ENCODE measurements around the gene CYP27C1. TPM values are rescaled to one million over a fixed set of nuclear protein-coding genes. Genes with fewer than 3 reads are reported as not detected.
A peak's percentile ranks its signal among the peaks of the same experiment; 100 is the strongest.

CYP27C1 gene
- total RNA-seq, 1 donor from 2014 or later = 5.7 TPM

DNA sequence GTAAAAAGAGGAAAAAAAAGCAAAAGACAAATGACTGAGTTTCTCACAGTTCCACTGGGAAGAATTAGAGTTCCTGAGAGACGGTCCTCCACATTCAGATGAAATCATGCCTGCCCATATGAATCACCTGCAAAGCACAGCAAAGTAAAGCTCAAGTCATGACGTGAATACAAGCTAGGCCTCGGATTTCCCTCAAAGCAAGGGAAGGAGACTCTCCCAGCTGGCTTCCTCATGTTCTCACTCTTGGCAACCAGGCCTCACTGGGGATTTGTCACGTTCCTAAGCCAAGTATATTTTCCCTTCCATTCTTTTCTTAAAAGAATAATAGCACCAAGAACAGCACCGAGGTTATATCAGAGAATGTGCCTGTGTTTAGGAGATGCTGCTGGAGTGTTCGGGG lies 47.0 kb downstream of the CYP27C1 start:
- peaks cover 4% of the 10 kb centered on the region for H3K27me3 Mint-ChIP-seq (ENCODE audit: low read depth, unreplicated experiment)
- FAIRE-seq = peak; percentile 37
- H3K4me3 ChIP-seq (ENCODE audit: insufficient read depth, low read depth, low read length) = no peak overlapping the region

DNA sequence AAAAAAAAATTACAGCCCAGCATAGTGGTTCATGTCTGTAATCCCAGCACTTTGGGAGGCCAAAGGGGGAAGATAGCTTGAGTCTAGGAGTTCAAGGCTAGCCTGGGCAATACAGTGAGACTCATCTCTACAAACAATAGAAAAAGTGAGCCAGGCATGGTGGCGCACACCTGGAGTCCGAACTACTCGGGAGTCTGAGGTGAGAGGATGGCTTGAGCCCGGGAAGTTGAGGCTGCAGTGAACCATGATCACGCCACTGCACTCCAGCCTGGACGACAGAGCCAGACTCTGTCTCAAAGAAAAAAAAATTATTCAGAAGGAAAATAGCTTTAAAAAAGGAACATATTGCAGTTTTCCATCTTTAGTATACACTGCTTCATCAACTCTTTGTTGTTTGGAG lies 47.8 kb downstream of the CYP27C1 start:
- DNase-seq (ENCODE audit: low read depth) (no peak), FAIRE-seq (no peak)
- Histone ChIP-seq H3K36me3 (ENCODE audit: insufficient read depth, low read length) (no peaks in the 10 kb centered on the region), H3K9ac (ENCODE audit: low read length) (no peak overlapping the region), H4K20me1 (ENCODE audit: insufficient read depth, low read length) (no peaks in the 10 kb centered on the region), H3K4me3 (ENCODE audit: insufficient read depth, low read depth, low read length) (no peak overlapping the region), H3K27me3 (ENCODE audit: insufficient read depth, low read length) (no peaks in the 10 kb centered on the region), H3K79me2 (ENCODE audit: insufficient read depth, low read length) (no peaks in the 10 kb centered on the region), H2AFZ (ENCODE audit: low read depth, low read length) (no peak overlapping the region), H3K4me2 (ENCODE audit: low read length) (no peak overlapping the region), H3K9me3 (ENCODE audit: insufficient read depth, low read depth, low read length) (no peaks in the 10 kb centered on the region), H3K27ac (ENCODE audit: low read depth, low read length) (no peak overlapping the region), H3K4me1 (ENCODE audit: insufficient read depth, low read length) (peaks cover 13% of the 10 kb centered on the region)
- TF ChIP-seq, protein P1, sequence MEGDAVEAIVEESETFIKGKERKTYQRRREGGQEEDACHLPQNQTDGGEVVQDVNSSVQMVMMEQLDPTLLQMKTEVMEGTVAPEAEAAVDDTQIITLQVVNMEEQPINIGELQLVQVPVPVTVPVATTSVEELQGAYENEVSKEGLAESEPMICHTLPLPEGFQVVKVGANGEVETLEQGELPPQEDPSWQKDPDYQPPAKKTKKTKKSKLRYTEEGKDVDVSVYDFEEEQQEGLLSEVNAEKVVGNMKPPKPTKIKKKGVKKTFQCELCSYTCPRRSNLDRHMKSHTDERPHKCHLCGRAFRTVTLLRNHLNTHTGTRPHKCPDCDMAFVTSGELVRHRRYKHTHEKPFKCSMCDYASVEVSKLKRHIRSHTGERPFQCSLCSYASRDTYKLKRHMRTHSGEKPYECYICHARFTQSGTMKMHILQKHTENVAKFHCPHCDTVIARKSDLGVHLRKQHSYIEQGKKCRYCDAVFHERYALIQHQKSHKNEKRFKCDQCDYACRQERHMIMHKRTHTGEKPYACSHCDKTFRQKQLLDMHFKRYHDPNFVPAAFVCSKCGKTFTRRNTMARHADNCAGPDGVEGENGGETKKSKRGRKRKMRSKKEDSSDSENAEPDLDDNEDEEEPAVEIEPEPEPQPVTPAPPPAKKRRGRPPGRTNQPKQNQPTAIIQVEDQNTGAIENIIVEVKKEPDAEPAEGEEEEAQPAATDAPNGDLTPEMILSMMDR (IDR thresholded peaks at IDR 0.05; ENCODE audit: insufficient read depth, low read depth, low read length) = no peak
- TF ChIP-seq EZH2 (IDR thresholded peaks at IDR 0.05; ENCODE audit: insufficient read depth, low read length) = no peak
- no peak overlapping the region for H3K27ac Mint-ChIP-seq (ENCODE audit: unreplicated experiment)
- no peak overlapping the region for H3K4me3 Mint-ChIP-seq (ENCODE audit: unreplicated experiment)
- peaks cover 22% of the 10 kb centered on the region for H3K4me1 Mint-ChIP-seq (ENCODE audit: low read depth, unreplicated experiment)
- peaks cover 4% of the 10 kb centered on the region for H3K27me3 Mint-ChIP-seq (ENCODE audit: low read depth, unreplicated experiment)
- no peaks in the 10 kb centered on the region for H3K36me3 Mint-ChIP-seq (ENCODE audit: low read depth, unreplicated experiment)
- peaks cover 6% of the 10 kb centered on the region for H3K9me3 Mint-ChIP-seq (ENCODE audit: unreplicated experiment)

More for the DNA sequence above, 47.0 kb downstream of the CYP27C1 start:
- no peak for TF ChIP-seq EZH2 (IDR thresholded peaks at IDR 0.05; ENCODE audit: insufficient read depth, low read length)
- TF ChIP-seq, protein P1 (IDR thresholded peaks at IDR 0.05; ENCODE audit: insufficient read depth, low read depth, low read length) = no peak
- H3K4me3 Mint-ChIP-seq (ENCODE audit: unreplicated experiment) = no peak overlapping the region
- no peaks in the 10 kb centered on the region for H3K27me3 ChIP-seq (ENCODE audit: insufficient read depth, low read length)
- no peaks in the 10 kb centered on the region for H3K79me2 ChIP-seq (ENCODE audit: insufficient read depth, low read length)
- peaks cover 22% of the 10 kb centered on the region for H3K4me1 Mint-ChIP-seq (ENCODE audit: low read depth, unreplicated experiment)
- H3K36me3 ChIP-seq (ENCODE audit: insufficient read depth, low read length) = no peaks in the 10 kb centered on the region
- H3K9me3 ChIP-seq (ENCODE audit: insufficient read depth, low read depth, low read length) = no peaks in the 10 kb centered on the region
- H3K27ac Mint-ChIP-seq (ENCODE audit: unreplicated experiment) = peak overlapping the region; percentile 73
- peak overlapping the region; percentile 46 for H2AFZ ChIP-seq (ENCODE audit: low read depth, low read length)
- DNase-seq (ENCODE audit: low read depth) = peak; percentile 94
- peak overlapping the region; percentile 53 for H3K27ac ChIP-seq (ENCODE audit: low read depth, low read length)
- peak overlapping the region; percentile 36 for H3K9ac ChIP-seq (ENCODE audit: low read length)
- no peaks in the 10 kb centered on the region for H4K20me1 ChIP-seq (ENCODE audit: insufficient read depth, low read length)
- peak overlapping the region; percentile 3 for H3K4me2 ChIP-seq (ENCODE audit: low read length)
- H3K9me3 Mint-ChIP-seq (ENCODE audit: unreplicated experiment) = peaks cover 6% of the 10 kb centered on the region
- no peaks in the 10 kb centered on the region for H3K36me3 Mint-ChIP-seq (ENCODE audit: low read depth, unreplicated experiment)
- peaks cover 13% of the 10 kb centered on the region for H3K4me1 ChIP-seq (ENCODE audit: insufficient read depth, low read length)

DNA sequence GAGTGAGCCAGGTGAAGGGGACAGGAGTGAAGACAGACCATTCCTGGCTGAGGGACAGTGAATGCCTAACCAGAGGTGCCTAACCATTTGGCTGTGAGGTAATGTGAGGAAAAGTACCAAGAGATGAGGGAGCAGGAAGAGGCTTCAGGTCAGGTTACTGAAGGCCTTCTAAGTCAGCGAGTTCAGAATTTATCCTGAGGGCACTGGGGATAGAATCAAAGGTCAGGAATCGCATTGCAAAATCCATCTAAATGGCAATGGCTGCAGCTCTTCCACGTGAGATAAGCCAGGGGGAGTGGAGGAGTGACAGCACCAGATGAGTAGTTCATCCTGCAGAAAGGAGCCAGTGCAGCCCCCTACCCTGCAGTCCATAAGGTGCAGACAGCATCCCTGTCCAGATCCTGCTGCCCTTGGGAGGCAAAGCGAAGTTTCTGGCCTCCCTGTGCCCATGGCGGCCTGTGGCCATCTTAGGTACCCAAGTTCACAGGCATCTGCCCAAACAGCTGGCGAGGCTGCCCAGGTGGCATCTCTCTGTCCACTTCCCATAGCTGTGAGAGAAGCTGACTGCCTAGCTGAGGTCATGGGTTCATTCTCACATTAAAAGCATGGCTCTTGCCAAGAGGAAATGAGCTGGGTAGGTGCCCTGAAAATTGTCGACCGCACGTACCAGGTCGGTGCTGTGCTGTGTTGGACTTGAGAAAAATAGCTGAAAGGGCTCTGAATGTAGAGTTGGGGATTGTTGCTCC lies 49.5 kb downstream of the CYP27C1 start:
- Histone ChIP-seq H3K9ac (ENCODE audit: low read length) (no peak overlapping the region), H3K27ac (ENCODE audit: low read depth, low read length) (no peak overlapping the region), H3K4me1 (ENCODE audit: insufficient read depth, low read length) (peaks cover 13% of the 10 kb centered on the region), H3K79me2 (ENCODE audit: insufficient read depth, low read length) (no peaks in the 10 kb centered on the region), H3K4me2 (ENCODE audit: low read length) (no peak overlapping the region), H4K20me1 (ENCODE audit: insufficient read depth, low read length) (no peaks in the 10 kb centered on the region), H3K4me3 (ENCODE audit: insufficient read depth, low read depth, low read length) (no peak overlapping the region), H3K27me3 (ENCODE audit: insufficient read depth, low read length) (no peaks in the 10 kb centered on the region), H2AFZ (ENCODE audit: low read depth, low read length) (no peak overlapping the region), H3K36me3 (ENCODE audit: insufficient read depth, low read length) (no peaks in the 10 kb centered on the region), H3K9me3 (ENCODE audit: insufficient read depth, low read depth, low read length) (no peaks in the 10 kb centered on the region)
- FAIRE-seq (no peak), DNase-seq (ENCODE audit: low read depth) (no peak)
- Mint-ChIP-seq H3K27ac (ENCODE audit: unreplicated experiment) (no peak overlapping the region), H3K9me3 (ENCODE audit: unreplicated experiment) (peaks cover 6% of the 10 kb centered on the region), H3K27me3 (ENCODE audit: low read depth, unreplicated experiment) (peaks cover 2% of the 10 kb centered on the region), H3K4me1 (ENCODE audit: low read depth, unreplicated experiment) (peaks cover 22% of the 10 kb centered on the region), H3K36me3 (ENCODE audit: low read depth, unreplicated experiment) (no peaks in the 10 kb centered on the region), H3K4me3 (ENCODE audit: unreplicated experiment) (no peak overlapping the region)
- TF ChIP-seq, protein P1 (IDR thresholded peaks at IDR 0.05; ENCODE audit: insufficient read depth, low read depth, low read length) = no peak
- TF ChIP-seq EZH2 (IDR thresholded peaks at IDR 0.05; ENCODE audit: insufficient read depth, low read length) = no peak

Data from astrocyte (in vitro differentiated cells and primary cell).